Measurements from ENCODE around the gene EPYC.
"Not testable (repeated sequence)": the region's sequence is repeated elsewhere in the genome, so short reads cannot be mapped to it uniquely, and the experiment has no call there.

Gene EPYC

GRCh38 chr12:90991952-90992465 is 12.8 kb downstream of the EPYC start:
- H3K4me1 ChIP-seq (ENCODE audit: control insufficient read depth, insufficient read depth, low read length): no peaks in the 10 kb centered on the region
- no peaks in the 10 kb centered on the region for H3K9me3 ChIP-seq (ENCODE audit: control insufficient read depth in 2 of 2, low read length in 2 of 2)
- no peaks in the 10 kb centered on the region for H3K27me3 ChIP-seq (ENCODE audit: control insufficient read depth in 1 of 2, insufficient read depth in 2 of 2, low read length in 2 of 2)
- H3K9ac ChIP-seq (ENCODE audit: low read length in 2 of 2): no peak overlapping the region
- H3K4me3 ChIP-seq (ENCODE audit: low read length in 2 of 2): no peak overlapping the region
- no peak overlapping the region for H3K27ac ChIP-seq (ENCODE audit: low read length)
- no peaks in the 10 kb centered on the region for H3K36me3 ChIP-seq (ENCODE audit: control insufficient read depth in 2 of 2, insufficient read depth in 2 of 2, low read length in 2 of 2)

- H3K4me3 ChIP-seq (ENCODE audit: low read length in 2 of 2): no peak overlapping the region
- H3K27ac ChIP-seq (ENCODE audit: low read length): no peak overlapping the region
- H3K9me3 ChIP-seq (ENCODE audit: control insufficient read depth in 2 of 2, low read length in 2 of 2): no peaks in the 10 kb centered on the region
- no peaks in the 10 kb centered on the region for H3K36me3 ChIP-seq (ENCODE audit: control insufficient read depth in 2 of 2, insufficient read depth in 2 of 2, low read length in 2 of 2)
- no peaks in the 10 kb centered on the region for H3K4me1 ChIP-seq (ENCODE audit: control insufficient read depth, insufficient read depth, low read length)
- no peak overlapping the region for H3K9ac ChIP-seq (ENCODE audit: low read length in 2 of 2)
- no peaks in the 10 kb centered on the region for H3K27me3 ChIP-seq (ENCODE audit: control insufficient read depth in 1 of 2, insufficient read depth in 2 of 2, low read length in 2 of 2)
Measured at GRCh38 chr12:90990611-90991010, 14.2 kb downstream of the EPYC start.

- Histone ChIP-seq H3K27me3 (ENCODE audit: control insufficient read depth in 1 of 2, insufficient read depth in 2 of 2, low read length in 2 of 2) (no peaks in the 10 kb centered on the region), H3K9me3 (ENCODE audit: control insufficient read depth in 2 of 2, low read length in 2 of 2) (no peaks in the 10 kb centered on the region), H3K27ac (ENCODE audit: low read length) (no peak overlapping the region), H3K4me3 (ENCODE audit: low read length in 2 of 2) (no peak overlapping the region), H3K9ac (ENCODE audit: low read length in 2 of 2) (no peak overlapping the region), H3K4me1 (ENCODE audit: control insufficient read depth, insufficient read depth, low read length) (no peaks in the 10 kb centered on the region), H3K36me3 (ENCODE audit: control insufficient read depth in 2 of 2, insufficient read depth in 2 of 2, low read length in 2 of 2) (no peaks in the 10 kb centered on the region)
Measured at GRCh38 chr12:90989686-90990111, 15.1 kb downstream of the EPYC start.

GRCh38 chr12:90987520-90987919 is 17.3 kb downstream of the EPYC start:
- no peak overlapping the region for H3K4me3 ChIP-seq (ENCODE audit: low read length in 2 of 2)

GRCh38 chr12:90987101-90987500 is 17.7 kb downstream of the EPYC start:
- Histone ChIP-seq H3K27ac (ENCODE audit: low read length) (no peak overlapping the region), H3K27me3 (ENCODE audit: control insufficient read depth in 1 of 2, insufficient read depth in 2 of 2, low read length in 2 of 2) (no peaks in the 10 kb centered on the region), H3K4me1 (ENCODE audit: control insufficient read depth, insufficient read depth, low read length) (no peaks in the 10 kb centered on the region), H3K9ac (ENCODE audit: low read length in 2 of 2) (no peak overlapping the region), H3K9me3 (ENCODE audit: control insufficient read depth in 2 of 2, low read length in 2 of 2) (no peaks in the 10 kb centered on the region), H3K36me3 (ENCODE audit: control insufficient read depth in 2 of 2, insufficient read depth in 2 of 2, low read length in 2 of 2) (no peaks in the 10 kb centered on the region), H3K4me3 (ENCODE audit: low read length in 2 of 2) (no peak overlapping the region)

More at GRCh38 chr12:90987520-90987919, 17.3 kb downstream of the EPYC start:
- Histone ChIP-seq H3K27me3 (ENCODE audit: control insufficient read depth in 1 of 2, insufficient read depth in 2 of 2, low read length in 2 of 2) (no peaks in the 10 kb centered on the region), H3K36me3 (ENCODE audit: control insufficient read depth in 2 of 2, insufficient read depth in 2 of 2, low read length in 2 of 2) (no peaks in the 10 kb centered on the region), H3K27ac (ENCODE audit: low read length) (no peak overlapping the region), H3K4me1 (ENCODE audit: control insufficient read depth, insufficient read depth, low read length) (no peaks in the 10 kb centered on the region), H3K9ac (ENCODE audit: low read length in 2 of 2) (no peak overlapping the region), H3K9me3 (ENCODE audit: control insufficient read depth in 2 of 2, low read length in 2 of 2) (no peaks in the 10 kb centered on the region)

- H3K4me1 ChIP-seq (ENCODE audit: control insufficient read depth, insufficient read depth, low read length); H3K27me3 ChIP-seq (ENCODE audit: control insufficient read depth in 1 of 2, insufficient read depth in 2 of 2, low read length in 2 of 2); H3K4me3 ChIP-seq (ENCODE audit: low read length in 2 of 2); H3K27ac ChIP-seq (ENCODE audit: low read length); H3K9me3 ChIP-seq (ENCODE audit: control insufficient read depth in 2 of 2, low read length in 2 of 2); H3K36me3 ChIP-seq (ENCODE audit: control insufficient read depth in 2 of 2, insufficient read depth in 2 of 2, low read length in 2 of 2); H3K9ac ChIP-seq (ENCODE audit: low read length in 2 of 2): not testable (repeated sequence)
Measured at GRCh38 chr12:90985331-90985730, 19.4 kb downstream of the EPYC start.

- Histone ChIP-seq H3K9me3 (ENCODE audit: control insufficient read depth in 2 of 2, low read length in 2 of 2) (no peaks in the 10 kb centered on the region), H3K36me3 (ENCODE audit: control insufficient read depth in 2 of 2, insufficient read depth in 2 of 2, low read length in 2 of 2) (no peaks in the 10 kb centered on the region), H3K27ac (ENCODE audit: low read length) (no peak overlapping the region), H3K27me3 (ENCODE audit: control insufficient read depth in 1 of 2, insufficient read depth in 2 of 2, low read length in 2 of 2) (no peaks in the 10 kb centered on the region), H3K4me3 (ENCODE audit: low read length in 2 of 2) (no peak overlapping the region), H3K9ac (ENCODE audit: low read length in 2 of 2) (no peak overlapping the region), H3K4me1 (ENCODE audit: control insufficient read depth, insufficient read depth, low read length) (no peaks in the 10 kb centered on the region)
Measured at GRCh38 chr12:90984114-90984513, 20.7 kb downstream of the EPYC start.

- Histone ChIP-seq H3K4me3 (ENCODE audit: low read length in 2 of 2) (no peak overlapping the region), H3K27ac (ENCODE audit: low read length) (no peak overlapping the region), H3K9me3 (ENCODE audit: control insufficient read depth in 2 of 2, low read length in 2 of 2) (no peaks in the 10 kb centered on the region), H3K36me3 (ENCODE audit: control insufficient read depth in 2 of 2, insufficient read depth in 2 of 2, low read length in 2 of 2) (no peaks in the 10 kb centered on the region), H3K9ac (ENCODE audit: low read length in 2 of 2) (no peak overlapping the region), H3K27me3 (ENCODE audit: control insufficient read depth in 1 of 2, insufficient read depth in 2 of 2, low read length in 2 of 2) (no peaks in the 10 kb centered on the region), H3K4me1 (ENCODE audit: control insufficient read depth, insufficient read depth, low read length) (no peaks in the 10 kb centered on the region)
Measured at GRCh38 chr12:90982170-90982569, 22.6 kb downstream of the EPYC start.

- no peaks in the 10 kb centered on the region for H3K4me1 ChIP-seq (ENCODE audit: control insufficient read depth, insufficient read depth, low read length)
- no peaks in the 10 kb centered on the region for H3K9me3 ChIP-seq (ENCODE audit: control insufficient read depth in 2 of 2, low read length in 2 of 2)
- H3K4me3 ChIP-seq (ENCODE audit: low read length in 2 of 2): no peak overlapping the region
- no peaks in the 10 kb centered on the region for H3K36me3 ChIP-seq (ENCODE audit: control insufficient read depth in 2 of 2, insufficient read depth in 2 of 2, low read length in 2 of 2)
- no peak overlapping the region for H3K9ac ChIP-seq (ENCODE audit: low read length in 2 of 2)
- no peaks in the 10 kb centered on the region for H3K27me3 ChIP-seq (ENCODE audit: control insufficient read depth in 1 of 2, insufficient read depth in 2 of 2, low read length in 2 of 2)
- no peak overlapping the region for H3K27ac ChIP-seq (ENCODE audit: low read length)
Measured at GRCh38 chr12:90979951-90980350, 24.8 kb downstream of the EPYC start.

- Histone ChIP-seq H3K27me3 (ENCODE audit: control insufficient read depth in 1 of 2, insufficient read depth in 2 of 2, low read length in 2 of 2) (no peaks in the 10 kb centered on the region), H3K27ac (ENCODE audit: low read length) (no peak overlapping the region), H3K4me3 (ENCODE audit: low read length in 2 of 2) (no peak overlapping the region), H3K36me3 (ENCODE audit: control insufficient read depth in 2 of 2, insufficient read depth in 2 of 2, low read length in 2 of 2) (no peaks in the 10 kb centered on the region), H3K9me3 (ENCODE audit: control insufficient read depth in 2 of 2, low read length in 2 of 2) (no peaks in the 10 kb centered on the region), H3K4me1 (ENCODE audit: control insufficient read depth, insufficient read depth, low read length) (no peaks in the 10 kb centered on the region), H3K9ac (ENCODE audit: low read length in 2 of 2) (no peak overlapping the region)
Measured at GRCh38 chr12:90979019-90979418, 25.8 kb downstream of the EPYC start.

- Histone ChIP-seq H3K9me3 (ENCODE audit: control insufficient read depth in 2 of 2, low read length in 2 of 2) (no peaks in the 10 kb centered on the region), H3K36me3 (ENCODE audit: control insufficient read depth in 2 of 2, insufficient read depth in 2 of 2, low read length in 2 of 2) (no peaks in the 10 kb centered on the region), H3K27ac (ENCODE audit: low read length) (no peak overlapping the region), H3K27me3 (ENCODE audit: control insufficient read depth in 1 of 2, insufficient read depth in 2 of 2, low read length in 2 of 2) (no peaks in the 10 kb centered on the region), H3K4me1 (ENCODE audit: control insufficient read depth, insufficient read depth, low read length) (no peaks in the 10 kb centered on the region), H3K4me3 (ENCODE audit: low read length in 2 of 2) (no peak overlapping the region), H3K9ac (ENCODE audit: low read length in 2 of 2) (no peak overlapping the region)
Measured at GRCh38 chr12:90978117-90978770, 26.5 kb downstream of the EPYC start.

Data from stomach smooth muscle (tissue), 2 donors.